Measurements from ENCODE around the gene DMXL2.
"Not testable (repeated sequence)": the region's sequence is repeated elsewhere in the genome, so short reads cannot be mapped to it uniquely, and the experiment has no call there.

DMXL2 gene

DNA sequence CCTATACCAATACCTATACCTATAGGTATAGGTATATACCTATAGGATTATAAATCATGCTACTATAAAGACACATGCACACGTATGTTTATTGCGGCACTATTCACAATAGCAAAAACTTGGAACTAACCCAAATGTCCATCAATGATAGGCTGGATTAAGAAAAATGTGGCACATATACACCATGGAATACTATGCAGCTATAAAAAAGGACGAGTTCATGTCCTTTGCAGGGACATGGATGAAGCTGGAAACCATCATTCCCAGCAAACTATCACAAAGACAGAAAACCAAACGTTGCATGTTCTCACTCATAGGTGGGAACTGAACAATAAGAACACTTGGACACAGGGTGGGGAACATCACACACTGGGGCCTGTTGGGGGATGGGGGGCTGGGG is 26.1 kb upstream of the DMXL2 start:
- H3K27ac ChIP-seq (ENCODE audit: low read depth, low read length, severe bottlenecking); H3K36me3 ChIP-seq (ENCODE audit: control insufficient read depth, insufficient read depth, low read length); H3K9me3 ChIP-seq (ENCODE audit: control insufficient read depth, low read length); H3K4me1 ChIP-seq (ENCODE audit: control insufficient read depth, insufficient read depth, low read length, poor library complexity, severe bottlenecking); H3K4me3 ChIP-seq (ENCODE audit: extremely low read depth, insufficient read depth, low read length, poor library complexity, severe bottlenecking): not testable (repeated sequence)
- no CpG with 5 or more reads among the region's 4 CpGs for WGBS, 2 experiments (ENCODE audit: insufficient coverage in 2 of 2)

DNA sequence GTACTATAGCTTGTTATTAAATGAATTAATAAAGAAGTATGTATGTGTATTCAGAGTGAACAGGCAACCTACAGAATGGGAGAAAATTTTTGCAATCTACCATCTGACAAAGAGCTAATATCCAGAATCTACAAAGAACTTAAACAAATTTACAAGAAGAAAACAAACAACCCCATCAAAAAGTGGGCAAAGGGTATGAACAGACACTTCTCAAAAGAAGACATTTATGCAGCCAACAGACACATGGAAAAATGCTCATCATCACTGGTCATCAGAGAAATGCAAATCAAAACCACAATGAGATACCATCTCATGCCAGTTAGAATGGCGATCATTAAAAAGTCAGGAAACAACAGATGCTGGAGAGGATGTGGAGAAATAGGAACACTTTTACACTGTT is 25.5 kb upstream of the DMXL2 start:
- H3K9me3 ChIP-seq (ENCODE audit: control insufficient read depth, low read length); H3K4me3 ChIP-seq (ENCODE audit: extremely low read depth, insufficient read depth, low read length, poor library complexity, severe bottlenecking); H3K4me1 ChIP-seq (ENCODE audit: control insufficient read depth, insufficient read depth, low read length, poor library complexity, severe bottlenecking); H3K36me3 ChIP-seq (ENCODE audit: control insufficient read depth, insufficient read depth, low read length); H3K27ac ChIP-seq (ENCODE audit: low read depth, low read length, severe bottlenecking): not testable (repeated sequence)
- WGBS, 2 experiments (ENCODE audit: insufficient coverage in 2 of 2): no CpG with 5 or more reads among the region's 1 CpG

DNA sequence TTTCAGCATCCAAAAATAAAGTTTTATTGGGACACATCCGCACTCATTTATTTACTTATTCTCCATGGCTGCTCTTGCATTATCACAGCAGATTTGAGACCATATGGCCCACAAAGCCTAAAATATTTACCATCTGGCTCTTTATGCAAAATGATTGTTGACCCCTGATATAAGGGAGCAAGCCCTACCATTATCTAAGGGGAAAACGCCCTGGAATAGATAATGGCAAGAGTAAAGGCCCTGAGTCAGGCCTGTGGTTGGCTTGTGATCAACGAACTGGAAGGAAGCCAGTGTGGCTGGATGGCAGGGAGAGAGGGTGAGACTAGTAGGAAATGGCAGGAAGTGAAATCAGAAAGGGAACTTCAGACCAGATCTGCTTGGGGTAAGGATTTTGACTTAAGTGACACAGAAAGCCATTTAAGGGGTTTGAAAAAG is 24.6 kb upstream of the DMXL2 start:
- Histone ChIP-seq H3K27ac (ENCODE audit: low read depth, low read length, severe bottlenecking) (no peak overlapping the region), H3K36me3 (ENCODE audit: control insufficient read depth, insufficient read depth, low read length) (no peaks in the 10 kb centered on the region), H3K4me1 (ENCODE audit: control insufficient read depth, insufficient read depth, low read length, poor library complexity, severe bottlenecking) (no peaks in the 10 kb centered on the region), H3K9me3 (ENCODE audit: control insufficient read depth, low read length) (no peaks in the 10 kb centered on the region), H3K4me3 (ENCODE audit: extremely low read depth, insufficient read depth, low read length, poor library complexity, severe bottlenecking) (no peak overlapping the region)
- WGBS, 2 experiments (ENCODE audit: insufficient coverage in 2 of 2): 67 to 79% methylated on average over 2 to 3 of the region's 3 CpGs

DNA sequence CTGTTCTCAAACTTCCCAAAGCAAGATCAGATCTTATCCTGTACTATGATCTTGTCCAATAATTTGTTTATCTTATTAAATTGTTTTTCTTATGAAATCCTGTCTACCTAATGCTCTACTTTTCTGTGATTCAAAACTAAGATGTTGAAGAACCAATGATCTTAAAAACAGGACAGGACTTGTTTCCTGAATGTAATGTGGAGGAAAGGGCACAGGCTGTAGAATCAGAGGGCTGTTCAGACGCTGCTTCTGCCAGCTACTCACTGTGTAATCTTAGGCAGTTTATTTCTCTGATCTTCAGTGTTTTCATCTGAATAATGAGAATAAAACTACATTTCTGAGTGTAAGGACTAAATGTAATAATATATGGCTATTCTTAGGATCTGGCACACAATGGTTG is 20.1 kb upstream of the DMXL2 start:
- no peaks in the 10 kb centered on the region for H3K4me1 ChIP-seq (ENCODE audit: control insufficient read depth, insufficient read depth, low read length, poor library complexity, severe bottlenecking)
- H3K4me3 ChIP-seq (ENCODE audit: extremely low read depth, insufficient read depth, low read length, poor library complexity, severe bottlenecking): no peak overlapping the region
- H3K36me3 ChIP-seq (ENCODE audit: control insufficient read depth, insufficient read depth, low read length): no peaks in the 10 kb centered on the region
- no peaks in the 10 kb centered on the region for H3K9me3 ChIP-seq (ENCODE audit: control insufficient read depth, low read length)
- H3K27ac ChIP-seq (ENCODE audit: low read depth, low read length, severe bottlenecking): no peak overlapping the region
- WGBS, 2 experiments (ENCODE audit: insufficient coverage in 2 of 2): 100% methylated on average over 1 of the region's 1 CpG

GRCh38 chr15:51641490-51642130 is 19.0 kb upstream of the DMXL2 start:
- Histone ChIP-seq H3K4me3 (ENCODE audit: extremely low read depth, insufficient read depth, low read length, poor library complexity, severe bottlenecking) (no peak overlapping the region), H3K27ac (ENCODE audit: low read depth, low read length, severe bottlenecking) (no peak overlapping the region), H3K9me3 (ENCODE audit: control insufficient read depth, low read length) (no peaks in the 10 kb centered on the region), H3K4me1 (ENCODE audit: control insufficient read depth, insufficient read depth, low read length, poor library complexity, severe bottlenecking) (no peaks in the 10 kb centered on the region), H3K36me3 (ENCODE audit: control insufficient read depth, insufficient read depth, low read length) (no peaks in the 10 kb centered on the region)
- 100% methylated on average over 1 of the region's 4 CpGs for WGBS, 2 experiments (ENCODE audit: insufficient coverage in 2 of 2)

- Histone ChIP-seq H3K9me3 (ENCODE audit: control insufficient read depth, low read length) (no peaks in the 10 kb centered on the region), H3K27ac (ENCODE audit: low read depth, low read length, severe bottlenecking) (no peak overlapping the region), H3K36me3 (ENCODE audit: control insufficient read depth, insufficient read depth, low read length) (no peaks in the 10 kb centered on the region), H3K4me3 (ENCODE audit: extremely low read depth, insufficient read depth, low read length, poor library complexity, severe bottlenecking) (no peak overlapping the region), H3K4me1 (ENCODE audit: control insufficient read depth, insufficient read depth, low read length, poor library complexity, severe bottlenecking) (no peaks in the 10 kb centered on the region)
- WGBS, 2 experiments (ENCODE audit: insufficient coverage in 2 of 2): 82 to 100% methylated on average over 1 of the region's 3 CpGs
These were observed 12.1 kb upstream of the DMXL2 start for GRCh38 chr15:51634591-51635198.

- Histone ChIP-seq H3K9me3 (ENCODE audit: control insufficient read depth, low read length) (no peaks in the 10 kb centered on the region), H3K36me3 (ENCODE audit: control insufficient read depth, insufficient read depth, low read length) (no peaks in the 10 kb centered on the region), H3K4me3 (ENCODE audit: extremely low read depth, insufficient read depth, low read length, poor library complexity, severe bottlenecking) (no peak overlapping the region), H3K4me1 (ENCODE audit: control insufficient read depth, insufficient read depth, low read length, poor library complexity, severe bottlenecking) (no peaks in the 10 kb centered on the region), H3K27ac (ENCODE audit: low read depth, low read length, severe bottlenecking) (no peak overlapping the region)
- WGBS, 2 experiments (ENCODE audit: insufficient coverage in 2 of 2): 80 to 90% methylated on average over 1 of the region's 1 CpG
These were observed 7.0 kb upstream of the DMXL2 start for GRCh38 chr15:51629612-51630011.

DNA sequence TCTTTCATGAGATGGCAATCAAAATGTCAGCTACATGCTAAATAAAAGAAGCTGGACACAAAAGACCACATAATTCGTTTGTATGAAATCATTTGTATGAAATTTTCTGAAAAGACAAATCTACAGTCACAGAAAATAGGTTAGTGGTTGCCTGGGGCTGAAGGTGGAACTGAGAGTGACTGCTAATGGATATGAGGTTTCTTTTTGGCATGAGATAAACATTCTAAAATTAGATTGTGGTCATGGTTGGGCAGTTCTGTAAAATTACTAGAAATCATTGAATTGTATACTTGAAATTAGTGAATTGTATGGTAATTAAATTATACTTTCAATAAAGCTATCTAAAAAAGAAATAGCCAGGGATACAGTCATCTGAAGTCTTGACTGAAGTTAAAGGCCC is 2.7 kb upstream of the DMXL2 start:
- Histone ChIP-seq H3K9me3 (ENCODE audit: control insufficient read depth, low read length) (no peaks in the 10 kb centered on the region), H3K4me3 (ENCODE audit: extremely low read depth, insufficient read depth, low read length, poor library complexity, severe bottlenecking) (no peak overlapping the region), H3K36me3 (ENCODE audit: control insufficient read depth, insufficient read depth, low read length) (no peaks in the 10 kb centered on the region), H3K4me1 (ENCODE audit: control insufficient read depth, insufficient read depth, low read length, poor library complexity, severe bottlenecking) (peaks cover 9% of the 10 kb centered on the region), H3K27ac (ENCODE audit: low read depth, low read length, severe bottlenecking) (no peak overlapping the region)
- 80% methylated on average over 1 of the region's 1 CpG; no CpG with 5 or more reads in 1 of the 2 experiments for WGBS, 2 experiments (ENCODE audit: insufficient coverage in 2 of 2)

DNA sequence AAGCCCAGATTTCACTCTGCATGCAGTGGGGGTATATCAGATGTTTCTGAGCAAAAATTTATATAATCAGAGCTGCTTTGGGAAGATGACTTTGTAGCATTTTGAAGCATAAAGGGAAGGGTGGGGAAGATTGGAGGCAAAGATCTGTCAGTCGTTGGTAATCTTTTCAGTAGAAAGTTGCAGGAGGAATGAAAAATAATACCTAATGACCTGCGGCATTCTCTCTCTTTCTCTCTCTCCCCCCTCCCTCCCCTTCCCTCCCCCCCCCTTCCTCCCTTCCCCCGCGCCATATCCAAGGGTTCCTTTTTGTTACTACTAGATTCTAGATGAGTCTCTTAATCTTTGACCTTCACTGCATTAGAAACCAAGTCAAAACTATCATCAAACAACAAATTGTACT is 1.5 kb upstream of the DMXL2 start:
- Histone ChIP-seq H3K9me3 (ENCODE audit: control insufficient read depth, low read length) (no peaks in the 10 kb centered on the region), H3K36me3 (ENCODE audit: control insufficient read depth, insufficient read depth, low read length) (no peaks in the 10 kb centered on the region), H3K4me3 (ENCODE audit: extremely low read depth, insufficient read depth, low read length, poor library complexity, severe bottlenecking) (no peak overlapping the region), H3K4me1 (ENCODE audit: control insufficient read depth, insufficient read depth, low read length, poor library complexity, severe bottlenecking) (peaks cover 9% of the 10 kb centered on the region), H3K27ac (ENCODE audit: low read depth, low read length, severe bottlenecking) (no peak overlapping the region)
- no CpG with 5 or more reads among the region's 4 CpGs for WGBS, 2 experiments (ENCODE audit: insufficient coverage in 2 of 2)

- H3K9me3 ChIP-seq (ENCODE audit: control insufficient read depth, low read length): no peaks in the 10 kb centered on the region
- no peak overlapping the region for H3K27ac ChIP-seq (ENCODE audit: low read depth, low read length, severe bottlenecking)
- peaks cover 9% of the 10 kb centered on the region for H3K4me1 ChIP-seq (ENCODE audit: control insufficient read depth, insufficient read depth, low read length, poor library complexity, severe bottlenecking)
- 47 to 50% methylated on average over 7 of the region's 8 CpGs for WGBS, 2 experiments (ENCODE audit: insufficient coverage in 2 of 2)
- H3K36me3 ChIP-seq (ENCODE audit: control insufficient read depth, insufficient read depth, low read length): no peaks in the 10 kb centered on the region
- peak overlapping the region; percentile 80 for H3K4me3 ChIP-seq (ENCODE audit: extremely low read depth, insufficient read depth, low read length, poor library complexity, severe bottlenecking)
These were observed 891 bp upstream of the DMXL2 start for GRCh38 chr15:51623386-51623938.

GRCh38 chr15:51621936-51622603 is 501 bp downstream of the DMXL2 start:
- WGBS, 2 experiments (ENCODE audit: insufficient coverage in 2 of 2): 0% methylated on average over 30 to 39 of the region's 44 CpGs
- Histone ChIP-seq H3K4me1 (ENCODE audit: control insufficient read depth, insufficient read depth, low read length, poor library complexity, severe bottlenecking) (peaks cover 9% of the 10 kb centered on the region), H3K4me3 (ENCODE audit: extremely low read depth, insufficient read depth, low read length, poor library complexity, severe bottlenecking) (peak overlapping the region; percentile 80), H3K36me3 (ENCODE audit: control insufficient read depth, insufficient read depth, low read length) (no peaks in the 10 kb centered on the region), H3K9me3 (ENCODE audit: control insufficient read depth, low read length) (no peaks in the 10 kb centered on the region), H3K27ac (ENCODE audit: low read depth, low read length, severe bottlenecking) (peak overlapping the region; percentile 60)

All from mesodermal cell (in vitro differentiated cells).